Kidney (tissue), 14 donors: ENCODE data around the gene EEA1. TPM values are rescaled to one million over a fixed set of nuclear protein-coding genes. Genes with fewer than 3 reads are reported as not detected.

ENCODE experiments used
- DNase-seq, 5 donors: peaks; one replicate each; pipeline ENCODE4 v3.0.0-alpha.2; 2013 to 2020
- FAIRE-seq: peaks from 2 replicates; lab custom pipeline; 2012; peaks lifted over from hg19 to GRCh38; lab: Jason Lieb, UNC
- H3K27ac ChIP-seq, 2 donors: one replicate each; pipeline ENCODE4 v1.7.0; 2013; ENCODE audit warnings: low read depth in 2 of 2, low read length in 2 of 2, inconsistent platforms in 1 of 2
- H3K27me3 ChIP-seq: one replicate; pipeline ENCODE4 v1.7.1; 2013; ENCODE audit warnings: low read length, inconsistent platforms; ENCODE audit not compliant: control insufficient read depth, insufficient read depth
- H3K36me3 ChIP-seq, 3 donors: one replicate each; pipeline versions ENCODE4 v1.7.0 to v1.7.1; 2013; ENCODE audit warnings: low read length in 3 of 3, control low read depth in 1 of 3, inconsistent platforms in 1 of 3; ENCODE audit not compliant: insufficient read depth in 3 of 3, control insufficient read depth in 2 of 3
- H3K4me1 ChIP-seq, 3 donors: one replicate each; pipeline versions ENCODE4 v1.7.0 to v1.7.1; 2013; ENCODE audit warnings: low read length in 3 of 3, inconsistent platforms in 1 of 3, low read depth in 1 of 3; ENCODE audit not compliant: control insufficient read depth in 2 of 3, insufficient read depth in 2 of 3
- H3K4me3 ChIP-seq, 3 donors: one replicate each; pipeline versions ENCODE4 v1.7.0 to v1.8.1; 2013; ENCODE audit warnings: low read length in 3 of 3, control low read depth in 1 of 3, inconsistent platforms in 1 of 3
- H3K9ac ChIP-seq, 3 donors: one replicate each; pipeline versions ENCODE4 v1.7.0 to v1.7.1; 2013; ENCODE audit warnings: low read length in 3 of 3, control low read depth in 1 of 3, inconsistent platforms in 1 of 3
- H3K9me3 ChIP-seq, 3 donors: one replicate each; pipeline versions ENCODE4 v1.7.0 to v1.7.1; 2013; ENCODE audit warnings: low read length in 3 of 3, control low read depth in 1 of 3, inconsistent platforms in 1 of 3; ENCODE audit not compliant: control insufficient read depth in 2 of 3, insufficient read depth in 1 of 3
- intact Hi-C: fragments of 100-400 bp; cut with DNase I; formaldehyde crosslinking; loops from one replicate; pipeline ENCODE4 v1.11.1; 2022
- polyA plus RNA-seq: library from polyadenylated mRNA; stranded (reverse); fragments of 350-450 nt; fragmentation: Illumina TruSeq; extraction: RNeasy Lipid Tissue Mini Kit (QIAGEN cat#74804); gene quantifications from one replicate; pipeline ENCODE4 v1.2.3, GENCODE V29; 2014; ENCODE audit warnings: low read depth, low replicate concordance; ENCODE audit not compliant: insufficient read depth
- total RNA-seq: library from RNA; stranded (reverse); fragmentation: NEBNext Ultra II Directional; extraction: Animal tissue kit (Norgen Biotek cat#: 25700); gene quantifications from one replicate; pipeline ENCODE4 v1.2.1, GENCODE V29; 2021
- TF ChIP-seq, protein P1 (sequence below): IDR thresholded peaks from 3 replicates; pipeline ENCODE4 v1.5.1; 2012; ENCODE audit warnings: mild to moderate bottlenecking, moderate library complexity, borderline replicate concordance; ENCODE audit not compliant: insufficient read depth; ENCODE audit errors: extremely low read depth
- donor health status: control.
- donor health status: control.
- donor health status: control.
- donor health status: control.
- donor health status: control.
- donor health status: DM: yes; HTN: yes; CAD: no.
- donor health status: Normal renal cell carcinoma (clear cell type).

The EEA1 gene
- total and polyA plus RNA-seq, 2 donors from 2014 or later = 2.5 to 30.2 TPM

DNA sequence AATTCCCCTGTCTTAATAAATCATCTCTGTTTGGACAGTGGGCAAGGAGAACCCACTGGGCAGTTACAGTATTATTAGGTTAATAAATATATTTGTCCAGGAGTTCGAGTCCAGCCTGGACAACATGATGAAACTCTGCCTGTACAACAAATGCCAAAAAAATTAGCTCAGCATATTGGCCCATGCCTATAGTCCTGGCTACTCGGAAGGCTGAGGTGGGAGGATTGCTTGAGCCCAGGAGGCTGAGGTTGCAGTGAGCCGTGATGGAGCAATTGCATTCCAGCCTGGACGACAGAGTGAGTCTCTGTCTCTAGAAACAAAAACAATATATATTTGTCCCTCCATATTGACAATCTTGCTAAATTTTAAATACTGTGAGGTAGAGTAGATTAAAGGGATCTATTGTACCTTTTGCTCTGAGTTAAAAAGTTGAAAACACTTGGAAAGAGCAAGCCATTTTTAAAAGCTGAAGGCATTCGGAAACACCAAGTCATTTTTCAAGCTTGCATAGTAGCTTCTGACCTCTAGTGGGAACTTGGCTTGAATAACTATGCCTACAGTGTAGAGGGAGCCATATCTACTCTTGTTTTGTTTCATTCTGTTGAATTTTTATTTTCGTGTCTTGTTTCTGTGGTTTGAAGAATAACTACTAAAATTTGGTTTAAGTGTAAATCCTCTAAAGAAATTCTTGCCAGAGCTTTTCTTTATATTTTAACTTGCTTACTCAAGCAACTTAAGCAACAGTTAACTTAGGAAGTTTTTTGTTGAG is 14.6 kb upstream of the EEA1 start:
- H3K27me3 ChIP-seq = no peaks in the 10 kb centered on the region
- FAIRE-seq (no peak), DNase-seq (no peak)
- H3K4me1 ChIP-seq = peaks cover 0 to 6% (median 0%) of the 10 kb centered on the region in 3 donors
- intact Hi-C loops = no loop called here
- H3K36me3 ChIP-seq = no peaks in the 10 kb centered on the region
- TF ChIP-seq, protein P1, sequence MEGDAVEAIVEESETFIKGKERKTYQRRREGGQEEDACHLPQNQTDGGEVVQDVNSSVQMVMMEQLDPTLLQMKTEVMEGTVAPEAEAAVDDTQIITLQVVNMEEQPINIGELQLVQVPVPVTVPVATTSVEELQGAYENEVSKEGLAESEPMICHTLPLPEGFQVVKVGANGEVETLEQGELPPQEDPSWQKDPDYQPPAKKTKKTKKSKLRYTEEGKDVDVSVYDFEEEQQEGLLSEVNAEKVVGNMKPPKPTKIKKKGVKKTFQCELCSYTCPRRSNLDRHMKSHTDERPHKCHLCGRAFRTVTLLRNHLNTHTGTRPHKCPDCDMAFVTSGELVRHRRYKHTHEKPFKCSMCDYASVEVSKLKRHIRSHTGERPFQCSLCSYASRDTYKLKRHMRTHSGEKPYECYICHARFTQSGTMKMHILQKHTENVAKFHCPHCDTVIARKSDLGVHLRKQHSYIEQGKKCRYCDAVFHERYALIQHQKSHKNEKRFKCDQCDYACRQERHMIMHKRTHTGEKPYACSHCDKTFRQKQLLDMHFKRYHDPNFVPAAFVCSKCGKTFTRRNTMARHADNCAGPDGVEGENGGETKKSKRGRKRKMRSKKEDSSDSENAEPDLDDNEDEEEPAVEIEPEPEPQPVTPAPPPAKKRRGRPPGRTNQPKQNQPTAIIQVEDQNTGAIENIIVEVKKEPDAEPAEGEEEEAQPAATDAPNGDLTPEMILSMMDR = no peak
- H3K9ac ChIP-seq = no peak overlapping the region
- H3K4me3 ChIP-seq = no peak overlapping the region
- no peaks in the 10 kb centered on the region for H3K9me3 ChIP-seq
- H3K27ac ChIP-seq = no peak overlapping the region

DNA sequence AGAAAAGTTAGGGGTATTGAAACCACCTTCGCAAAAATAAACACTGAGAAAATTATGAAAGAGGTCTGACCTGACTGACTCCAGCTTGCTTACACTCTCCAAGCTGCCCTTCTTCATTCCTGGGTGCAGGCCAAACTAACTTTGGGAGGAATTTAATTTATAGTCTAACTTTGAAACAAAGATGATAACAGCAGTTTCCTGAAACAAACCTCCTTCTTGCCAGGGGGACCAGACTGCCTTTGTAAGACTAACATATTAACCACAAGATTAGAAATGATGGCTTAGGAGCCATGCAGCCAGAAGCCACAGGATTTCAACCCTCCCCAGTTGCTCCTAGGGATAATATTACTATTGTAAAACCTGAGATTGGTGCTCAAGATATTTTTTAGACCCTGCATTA is 13.8 kb upstream of the EEA1 start:
- Histone ChIP-seq H3K9me3 (no peaks in the 10 kb centered on the region), H3K4me1 (peaks cover 0 to 6% (median 0%) of the 10 kb centered on the region in 3 donors), H3K36me3 (no peaks in the 10 kb centered on the region), H3K4me3 (no peak overlapping the region), H3K27ac (no peak overlapping the region), H3K27me3 (no peaks in the 10 kb centered on the region), H3K9ac (no peak overlapping the region)
- DNase-seq (peak in 2 of 5 donors; percentile 32 to 51), FAIRE-seq (no peak)
- TF ChIP-seq, protein P1 = no peak
- intact Hi-C loops = no loop called here

DNA sequence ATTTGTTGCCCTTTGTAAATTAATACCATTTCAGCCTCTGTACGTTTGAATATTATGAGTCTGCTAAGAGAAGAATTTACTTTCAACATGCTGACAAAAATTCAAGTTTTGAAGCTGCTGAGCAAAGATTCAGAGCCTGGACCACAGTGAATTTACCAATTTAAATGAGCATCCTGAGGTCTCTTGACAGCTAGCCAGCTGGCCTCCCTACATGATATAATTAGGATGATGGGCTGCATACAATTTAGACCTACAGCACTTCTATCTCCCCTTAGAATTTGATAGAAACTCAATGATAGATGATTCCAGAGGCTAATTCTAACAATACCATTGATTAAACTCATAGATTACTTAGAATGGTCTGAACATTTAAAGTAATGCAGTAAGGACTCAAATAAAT is 10.0 kb upstream of the EEA1 start:
- Histone ChIP-seq H3K36me3 (no peaks in the 10 kb centered on the region), H3K9me3 (no peaks in the 10 kb centered on the region), H3K4me3 (no peak overlapping the region), H3K27ac (no peak overlapping the region), H3K27me3 (no peaks in the 10 kb centered on the region), H3K4me1 (peaks cover 0 to 6% (median 0%) of the 10 kb centered on the region in 3 donors), H3K9ac (no peak overlapping the region)
- TF ChIP-seq, protein P1 = no peak
- DNase-seq (no peak), FAIRE-seq (no peak)
- intact Hi-C loops = no loop called here
